Breast epithelium (tissue), 3 donors: ENCODE results near the gene KLHL26.

Source experiments
- POLR2AphosphoS5 ChIP-seq, 3 donors: sonication (generic); formaldehyde crosslinking; IDR thresholded peaks; one replicate each; pipeline ENCODE4 v1.6.1; 2017; ENCODE audit warnings: antibody characterized with exemption in 3 of 3
- TF ChIP-seq, protein P1 (sequence below), 3 donors: fragments of 450-650 bp; IDR thresholded peaks; one replicate each; pipeline ENCODE4 v1.5.1; 2016 to 2017; ENCODE audit warnings: antibody characterized with exemption in 3 of 3, mild to moderate bottlenecking in 3 of 3, moderate library complexity in 3 of 3

DNA sequence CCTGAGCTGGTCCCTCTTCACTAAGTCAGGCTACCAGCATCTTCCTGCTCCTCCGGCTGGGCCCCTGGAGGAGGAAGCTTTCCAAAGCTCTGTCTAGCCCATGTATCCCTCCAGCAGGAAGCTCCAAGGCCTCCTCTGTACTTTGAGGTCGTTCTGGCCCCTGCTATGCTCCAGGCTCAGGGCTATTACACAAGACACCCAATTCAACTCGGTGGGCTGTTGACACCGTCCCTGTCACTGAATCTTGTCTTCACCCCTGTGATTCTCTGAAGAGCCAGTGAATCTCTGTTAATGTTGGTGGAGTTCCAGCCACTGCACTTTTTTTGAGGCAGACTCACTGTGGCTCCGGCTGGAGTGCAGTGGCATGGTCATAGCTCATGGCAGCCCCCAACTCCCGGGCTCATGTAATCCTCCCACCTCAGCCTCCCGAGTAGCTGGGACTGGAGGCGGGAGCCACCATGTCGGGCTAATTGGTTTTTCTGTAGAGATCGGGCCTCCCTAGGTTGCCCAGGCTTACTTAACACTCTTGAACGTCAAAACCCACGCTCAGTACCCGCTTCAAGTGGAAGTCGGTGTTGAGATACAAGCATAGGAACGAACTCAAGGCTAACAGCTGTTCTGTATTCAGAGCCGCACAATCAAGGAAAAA is 48.7 kb upstream of the KLHL26 start:
- TF ChIP-seq POLR2AphosphoS5 (IDR thresholded peaks at IDR 0.05): no peak
- TF ChIP-seq, protein P1, sequence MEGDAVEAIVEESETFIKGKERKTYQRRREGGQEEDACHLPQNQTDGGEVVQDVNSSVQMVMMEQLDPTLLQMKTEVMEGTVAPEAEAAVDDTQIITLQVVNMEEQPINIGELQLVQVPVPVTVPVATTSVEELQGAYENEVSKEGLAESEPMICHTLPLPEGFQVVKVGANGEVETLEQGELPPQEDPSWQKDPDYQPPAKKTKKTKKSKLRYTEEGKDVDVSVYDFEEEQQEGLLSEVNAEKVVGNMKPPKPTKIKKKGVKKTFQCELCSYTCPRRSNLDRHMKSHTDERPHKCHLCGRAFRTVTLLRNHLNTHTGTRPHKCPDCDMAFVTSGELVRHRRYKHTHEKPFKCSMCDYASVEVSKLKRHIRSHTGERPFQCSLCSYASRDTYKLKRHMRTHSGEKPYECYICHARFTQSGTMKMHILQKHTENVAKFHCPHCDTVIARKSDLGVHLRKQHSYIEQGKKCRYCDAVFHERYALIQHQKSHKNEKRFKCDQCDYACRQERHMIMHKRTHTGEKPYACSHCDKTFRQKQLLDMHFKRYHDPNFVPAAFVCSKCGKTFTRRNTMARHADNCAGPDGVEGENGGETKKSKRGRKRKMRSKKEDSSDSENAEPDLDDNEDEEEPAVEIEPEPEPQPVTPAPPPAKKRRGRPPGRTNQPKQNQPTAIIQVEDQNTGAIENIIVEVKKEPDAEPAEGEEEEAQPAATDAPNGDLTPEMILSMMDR (IDR thresholded peaks at IDR 0.05): no peak
